ENCODE data around the gene PON1. TPM values are rescaled to one million over a fixed set of nuclear protein-coding genes. Genes with fewer than 3 reads are reported as not detected.

PON1 gene
- total RNA-seq, 4 donors from 2014 or later: not detected

DNA sequence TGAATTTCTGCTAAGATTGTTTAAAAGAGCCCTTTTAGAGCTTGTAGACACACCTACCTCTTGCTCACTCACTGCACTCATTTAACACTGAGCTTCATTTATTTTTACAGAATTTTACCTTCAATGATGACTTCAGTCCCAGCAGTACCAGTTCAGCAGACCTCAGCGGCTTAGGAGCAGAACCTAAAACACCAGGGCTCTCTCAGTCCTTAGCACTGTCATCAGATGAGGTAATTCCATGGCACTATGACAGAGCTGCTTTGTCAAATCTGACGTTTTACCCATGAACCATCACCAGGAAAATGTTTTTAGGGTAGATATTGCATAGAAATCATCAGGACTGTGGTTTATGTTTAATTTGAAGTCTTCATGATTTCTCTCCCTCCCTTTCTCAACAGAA is 38.2 kb downstream of the PON1 start:
- intact Hi-C loops (cut with DNase I): no loop called here
- DNase-seq: no peak
- Histone ChIP-seq H3K4me3 (replicated peaks in 1 of 3) (no peak overlapping the region), H3K27me3 (no peaks in the 10 kb centered on the region), H3K27ac (no peak overlapping the region), H3K36me3 (peaks cover 3 to 6% of the 10 kb centered on the region in 2 donors), H3K4me1 (no peaks in the 10 kb centered on the region), H3K9me3 (no peaks in the 10 kb centered on the region)
- TF ChIP-seq POLR2A (IDR thresholded peaks at IDR 0.05): no peak
- TF ChIP-seq CTCF (IDR thresholded peaks at IDR 0.05): no peak
- WGBS, 2 donors: 76 to 86% methylated on average over 2 of the region's 2 CpGs

DNA sequence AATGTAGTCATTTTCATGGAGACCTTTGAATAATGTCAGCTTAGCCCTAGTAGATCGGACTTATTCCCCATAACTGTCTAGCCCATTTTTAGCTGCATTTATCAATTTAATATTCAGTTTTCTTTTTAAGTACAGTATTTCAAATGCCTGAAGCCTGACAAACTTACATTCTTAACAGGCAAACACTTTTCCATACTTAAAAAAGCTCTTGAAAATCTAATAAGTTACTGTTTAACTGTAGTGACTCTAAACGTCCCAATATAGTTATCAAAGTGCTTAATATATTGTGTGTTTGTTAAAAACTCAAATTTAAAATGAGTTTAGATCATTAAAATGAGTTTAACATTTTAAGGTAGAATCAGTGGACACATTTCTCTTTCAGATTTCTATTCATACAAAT is 44.9 kb downstream of the PON1 start:
- WGBS, 2 donors: 79 to 83% methylated on average over 2 of the region's 2 CpGs
- Histone ChIP-seq H3K4me1 (no peaks in the 10 kb centered on the region), H3K9me3 (no peaks in the 10 kb centered on the region), H3K4me3 (replicated peaks in 1 of 3) (no peak overlapping the region), H3K27ac (no peak overlapping the region), H3K27me3 (no peaks in the 10 kb centered on the region), H3K36me3 (no peaks in the 10 kb centered on the region)
- intact Hi-C loops (cut with DNase I): no loop called here
- TF ChIP-seq POLR2A (IDR thresholded peaks at IDR 0.05): no peak
- TF ChIP-seq CTCF (IDR thresholded peaks at IDR 0.05): no peak
- no peak for DNase-seq

GRCh38 chr7:95276114-95276513 is 48.2 kb downstream of the PON1 start:
- 71 to 95% methylated on average over 2 of the region's 2 CpGs for WGBS, 2 donors
- TF ChIP-seq CTCF (IDR thresholded peaks at IDR 0.05): no peak
- no peak for TF ChIP-seq POLR2A (IDR thresholded peaks at IDR 0.05)
- DNase-seq: no peak

GRCh38 chr7:95269640-95270039 is 54.7 kb downstream of the PON1 start:
- TF ChIP-seq POLR2A (IDR thresholded peaks at IDR 0.05) (no peak), CTCF (IDR thresholded peaks at IDR 0.05) (no peak)
- Histone ChIP-seq H3K9me3 (no peaks in the 10 kb centered on the region), H3K36me3 (no peaks in the 10 kb centered on the region), H3K4me3 (replicated peaks in 1 of 3) (no peak overlapping the region), H3K4me1 (no peaks in the 10 kb centered on the region), H3K27ac (no peak overlapping the region), H3K27me3 (no peaks in the 10 kb centered on the region)
- intact Hi-C loops (cut with DNase I): no loop called here
- 92 to 93% methylated on average over 5 of the region's 5 CpGs for WGBS, 2 donors
- no peak for DNase-seq

More at GRCh38 chr7:95276114-95276513, 48.2 kb downstream of the PON1 start:
- no peak overlapping the region for H3K27ac ChIP-seq
- intact Hi-C loops (cut with DNase I): no loop called here
- no peaks in the 10 kb centered on the region for H3K4me1 ChIP-seq
- no peaks in the 10 kb centered on the region for H3K27me3 ChIP-seq
- no peaks in the 10 kb centered on the region for H3K9me3 ChIP-seq
- no peaks in the 10 kb centered on the region for H3K36me3 ChIP-seq
- H3K4me3 ChIP-seq (replicated peaks in 1 of 3): no peak overlapping the region

GRCh38 chr7:95267754-95268153 is 56.6 kb downstream of the PON1 start:
- Histone ChIP-seq H3K9me3 (no peaks in the 10 kb centered on the region), H3K27me3 (no peaks in the 10 kb centered on the region)
- intact Hi-C loops (cut with DNase I): no loop called here

More at GRCh38 chr7:95267754-95268153, 56.6 kb downstream of the PON1 start:
- no peak for TF ChIP-seq CTCF (IDR thresholded peaks at IDR 0.05)
- no peak for TF ChIP-seq POLR2A (IDR thresholded peaks at IDR 0.05)
- WGBS, 2 donors: 88 to 92% methylated on average over 2 of the region's 2 CpGs
- no peak overlapping the region for H3K4me3 ChIP-seq (replicated peaks in 1 of 3)
- no peaks in the 10 kb centered on the region for H3K36me3 ChIP-seq
- no peaks in the 10 kb centered on the region for H3K4me1 ChIP-seq
- H3K27ac ChIP-seq: no peak overlapping the region
- no peak for DNase-seq

Measured in thyroid gland (tissue), 4 donors.